Spleen (tissue), 11 donors: Measurements from ENCODE around the gene NHLH2. TPM values are rescaled to one million over a fixed set of nuclear protein-coding genes. Genes with fewer than 3 reads are reported as not detected.

ENCODE experiments used
- DNase-seq: peaks from one replicate; pipeline ENCODE4 v3.0.0-alpha.2; 2020
- H3K27ac ChIP-seq, 8 donors: fragments of 200-600 bp; sonication (generic) in 7 of 8; 1 replicate in 4 of 8; 2 replicates in 4 of 8; pipeline versions ENCODE4 v1.5.0 to v1.8.0; 2016 to 2021; ENCODE audit warnings: inconsistent platforms in 4 of 8, mild to moderate bottlenecking in 4 of 8, moderate library complexity in 1 of 8
- H3K27me3 ChIP-seq, 7 donors: fragments of 200-600 bp; sonication (generic) in 6 of 7; replicated peaks in 1 of 7; 1 replicate in 4 of 7; 2 replicates in 3 of 7; pipeline versions ENCODE4 v1.5.0 to v1.8.0; 2016 to 2021; ENCODE audit warnings: inconsistent platforms in 3 of 7, mild to moderate bottlenecking in 1 of 7
- H3K36me3 ChIP-seq, 6 donors: fragments of 200-600 bp; sonication (generic) in 5 of 6; 1 replicate in 4 of 6; 2 replicates in 2 of 6; pipeline versions ENCODE4 v1.5.0 to v1.8.0; 2016 to 2021; ENCODE audit warnings: inconsistent platforms in 2 of 6
- H3K4me1 ChIP-seq, 6 donors: fragments of 200-600 bp; sonication (generic) in 5 of 6; 1 replicate in 3 of 6; 2 replicates in 3 of 6; pipeline versions ENCODE4 v1.5.0 to v1.8.0; 2016 to 2021; ENCODE audit warnings: inconsistent platforms in 3 of 6
- H3K4me3 ChIP-seq, 8 donors: fragments of 200-600 bp; sonication (generic) in 7 of 8; 1 replicate in 4 of 8; 2 replicates in 4 of 8; pipeline versions ENCODE4 v1.5.0 to v1.8.0; 2016 to 2021; ENCODE audit warnings: inconsistent platforms in 4 of 8, mild to moderate bottlenecking in 4 of 8, moderate library complexity in 2 of 8
- H3K9me3 ChIP-seq, 8 donors: fragments of 200-600 bp; sonication (generic) in 7 of 8; 1 replicate in 4 of 8; 2 replicates in 4 of 8; pipeline versions ENCODE4 v1.5.0 to v1.8.0; 2016 to 2021; ENCODE audit warnings: inconsistent platforms in 4 of 8
- POLR2A ChIP-seq, 3 donors: fragments of 450-650 bp; IDR thresholded peaks; one replicate each; pipeline ENCODE4 v1.5.1; 2017; ENCODE audit warnings: antibody characterized with exemption in 3 of 3, mild to moderate bottlenecking in 1 of 3
- POLR2AphosphoS5 ChIP-seq, 3 donors: sonication (generic); formaldehyde crosslinking; IDR thresholded peaks; one replicate each; pipeline ENCODE4 v1.5.1; 2017; ENCODE audit warnings: antibody characterized with exemption in 3 of 3
- WGBS, 5 donors: extraction: QIAGEN DNeasy Blood & Tissue Kit in 3 of 5; methylation state at CpG; one replicate each; pipeline versions ENCODE4 v1.1.5 to v1.1.7; 2013 to 2018; 5-methylcytosine and 5-hydroxymethylcytosine counted together
- intact Hi-C: fragments of 100-400 bp; cut with DNase I; formaldehyde crosslinking; loops from one replicate; pipeline ENCODE4 v1.15.0; 2023; ENCODE audit warnings: low total_unique reads
- polyA plus RNA-seq, 3 donors: library from polyadenylated mRNA; stranded (reverse); fragments of 200-250 nt; gene quantifications; one replicate each; pipeline ENCODE4 v1.2.1, GENCODE V29; 2013
- total RNA-seq, 7 donors: library from RNA; depleted of rRNA in 3 of 7; stranded (reverse); fragments of >200 nt in 3 of 7; fragmentation: NEBNext Ultra II Directional in 4 of 7; extraction: Animal tissue kit (Norgen Biotek cat#: 25700) in 4 of 7; gene quantifications; one replicate each; pipeline versions ENCODE4 v1.1.0 to v1.2.1, GENCODE V29; 2016 to 2021
- TF ChIP-seq, protein P1 (sequence below), 11 experiments: fragments of 200-600 bp in 7 of 11; fragments of 450-650 bp in 4 of 11; sonication (generic) in 4 of 11; IDR thresholded peaks in 8 of 11; conservative IDR thresholded peaks in 3 of 11; 1 replicate in 7 of 11; 2 replicates in 4 of 11; pipeline versions ENCODE4 v1.4.0 to v1.8.0; 2016 to 2021; ENCODE audit warnings: antibody characterized with exemption in 11 of 11, inconsistent platforms in 4 of 11, mild to moderate bottlenecking in 1 of 11
- donor health status: healthy with polysubstance abuse.
- donor health status: DM: no; HTN: no; CAD: no; lungs with moderate emphysema.
- donor health status: DM: no; HTN: no; CAD: no.
- donor health status: Bipolar disorder and iron deficiency.
- donor health status: healthy.
- donor health status: DM: no; HTN: no; CAD: no.
- donor health status: DM: yes; HTN: yes; CAD: no.

Gene NHLH2
- total and polyA plus RNA-seq, 10 donors, result not detected

DNA sequence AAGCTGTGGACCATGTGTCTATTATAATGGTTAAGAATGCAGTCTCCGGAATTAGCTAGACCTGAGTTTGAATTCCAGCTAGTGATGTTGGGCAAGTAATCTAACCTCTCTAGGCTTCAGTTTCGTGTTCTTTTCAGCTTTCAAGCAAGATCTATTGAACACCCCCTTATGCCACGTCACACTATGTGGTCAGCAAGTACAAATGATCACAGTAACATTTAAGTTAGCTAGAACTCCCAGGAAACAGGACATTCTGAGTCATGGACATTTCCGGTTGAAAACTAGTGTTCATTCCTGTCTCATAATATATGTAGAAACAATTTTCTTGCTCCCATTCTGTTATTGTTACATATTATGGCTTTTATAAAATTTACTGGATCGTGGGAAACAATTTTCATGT lies 34.0 kb upstream of the NHLH2 start:
- intact Hi-C loops, result no loop called here
- DNase-seq, result no peak
- Histone ChIP-seq H3K27ac (no peak overlapping the region), H3K27me3 (peaks cover 0 to 40% (median 0%) of the 10 kb centered on the region in 7 donors), H3K36me3 (no peaks in the 10 kb centered on the region), H3K9me3 (no peaks in the 10 kb centered on the region), H3K4me1 (no peaks in the 10 kb centered on the region), H3K4me3 (no peak overlapping the region)
- WGBS, 5 donors, result 75 to 89% (median 81%) methylated on average over 5 of the region's 5 CpGs
- no peak for TF ChIP-seq POLR2A (IDR thresholded peaks at IDR 0.05)
- TF ChIP-seq, protein P1, sequence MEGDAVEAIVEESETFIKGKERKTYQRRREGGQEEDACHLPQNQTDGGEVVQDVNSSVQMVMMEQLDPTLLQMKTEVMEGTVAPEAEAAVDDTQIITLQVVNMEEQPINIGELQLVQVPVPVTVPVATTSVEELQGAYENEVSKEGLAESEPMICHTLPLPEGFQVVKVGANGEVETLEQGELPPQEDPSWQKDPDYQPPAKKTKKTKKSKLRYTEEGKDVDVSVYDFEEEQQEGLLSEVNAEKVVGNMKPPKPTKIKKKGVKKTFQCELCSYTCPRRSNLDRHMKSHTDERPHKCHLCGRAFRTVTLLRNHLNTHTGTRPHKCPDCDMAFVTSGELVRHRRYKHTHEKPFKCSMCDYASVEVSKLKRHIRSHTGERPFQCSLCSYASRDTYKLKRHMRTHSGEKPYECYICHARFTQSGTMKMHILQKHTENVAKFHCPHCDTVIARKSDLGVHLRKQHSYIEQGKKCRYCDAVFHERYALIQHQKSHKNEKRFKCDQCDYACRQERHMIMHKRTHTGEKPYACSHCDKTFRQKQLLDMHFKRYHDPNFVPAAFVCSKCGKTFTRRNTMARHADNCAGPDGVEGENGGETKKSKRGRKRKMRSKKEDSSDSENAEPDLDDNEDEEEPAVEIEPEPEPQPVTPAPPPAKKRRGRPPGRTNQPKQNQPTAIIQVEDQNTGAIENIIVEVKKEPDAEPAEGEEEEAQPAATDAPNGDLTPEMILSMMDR (IDR thresholded peaks at IDR 0.05 in 8 of 11, conservative IDR thresholded peaks at IDR 0.05 in 3 of 11), result no peak
- TF ChIP-seq POLR2AphosphoS5 (IDR thresholded peaks at IDR 0.05), result no peak

DNA sequence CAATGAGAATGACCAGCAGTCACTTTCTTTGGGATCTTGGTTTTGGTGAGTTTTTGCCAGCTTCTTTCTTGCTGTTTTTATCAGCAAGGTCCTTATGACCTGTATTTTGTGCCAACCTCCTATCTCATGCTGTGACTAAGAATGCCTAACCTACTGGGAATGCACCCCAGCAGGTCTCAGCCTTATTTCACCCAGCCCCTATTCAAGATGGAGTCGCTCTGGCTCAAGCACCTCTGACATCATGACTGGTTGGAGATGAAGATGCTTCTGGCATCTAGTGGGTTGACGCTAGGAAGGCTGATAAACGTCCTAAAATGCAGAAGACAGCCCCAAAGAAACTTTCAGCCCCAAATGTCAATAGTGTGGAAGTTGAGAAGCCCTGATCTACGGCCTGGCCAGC lies 33.6 kb upstream of the NHLH2 start:
- H3K27me3 ChIP-seq, result peaks cover 0 to 40% (median 0%) of the 10 kb centered on the region in 7 donors
- no peak overlapping the region for H3K27ac ChIP-seq
- TF ChIP-seq, protein P1 (IDR thresholded peaks at IDR 0.05 in 8 of 11, conservative IDR thresholded peaks at IDR 0.05 in 3 of 11), result no peak
- TF ChIP-seq POLR2A (IDR thresholded peaks at IDR 0.05) (no peak), POLR2AphosphoS5 (IDR thresholded peaks at IDR 0.05) (no peak)
- no peaks in the 10 kb centered on the region for H3K4me1 ChIP-seq
- no peak overlapping the region for H3K4me3 ChIP-seq
- H3K9me3 ChIP-seq, result no peaks in the 10 kb centered on the region
- intact Hi-C loops, result no loop called here
- DNase-seq, result no peak
- 49 to 82% (median 76%) methylated on average over 4 of the region's 4 CpGs for WGBS, 5 donors
- no peaks in the 10 kb centered on the region for H3K36me3 ChIP-seq

DNA sequence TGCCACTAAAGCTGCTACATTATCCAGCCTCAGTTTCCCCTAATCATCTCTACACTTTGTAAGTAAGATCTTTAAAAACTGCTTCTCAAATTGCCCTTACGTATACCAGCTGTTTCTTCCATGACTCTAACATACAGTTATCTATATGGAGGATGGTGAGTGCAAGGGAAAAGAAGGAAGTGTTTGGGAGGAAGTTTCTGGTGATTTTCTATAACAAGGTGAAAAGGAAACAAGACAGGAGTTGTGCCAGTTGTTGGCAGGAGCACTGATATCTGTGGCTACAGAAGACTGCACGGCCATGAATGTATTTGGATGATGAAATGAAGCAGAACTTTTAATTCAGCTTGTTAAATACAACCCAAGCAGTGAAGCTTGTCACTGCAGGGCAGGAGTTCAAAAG lies 32.3 kb upstream of the NHLH2 start:
- no peak overlapping the region for H3K27ac ChIP-seq
- intact Hi-C loops, result no loop called here
- no peaks in the 10 kb centered on the region for H3K36me3 ChIP-seq
- no peak overlapping the region for H3K4me3 ChIP-seq
- peaks cover 0 to 37% (median 0%) of the 10 kb centered on the region in 7 donors for H3K27me3 ChIP-seq
- TF ChIP-seq POLR2A (IDR thresholded peaks at IDR 0.05) (no peak), POLR2AphosphoS5 (IDR thresholded peaks at IDR 0.05) (no peak)
- TF ChIP-seq, protein P1 (IDR thresholded peaks at IDR 0.05 in 8 of 11, conservative IDR thresholded peaks at IDR 0.05 in 3 of 11), result no peak
- H3K4me1 ChIP-seq, result no peaks in the 10 kb centered on the region
- WGBS, 5 donors, result 22 to 40% (median 32%) methylated on average over 2 of the region's 2 CpGs
- H3K9me3 ChIP-seq, result no peaks in the 10 kb centered on the region
- DNase-seq, result no peak

DNA sequence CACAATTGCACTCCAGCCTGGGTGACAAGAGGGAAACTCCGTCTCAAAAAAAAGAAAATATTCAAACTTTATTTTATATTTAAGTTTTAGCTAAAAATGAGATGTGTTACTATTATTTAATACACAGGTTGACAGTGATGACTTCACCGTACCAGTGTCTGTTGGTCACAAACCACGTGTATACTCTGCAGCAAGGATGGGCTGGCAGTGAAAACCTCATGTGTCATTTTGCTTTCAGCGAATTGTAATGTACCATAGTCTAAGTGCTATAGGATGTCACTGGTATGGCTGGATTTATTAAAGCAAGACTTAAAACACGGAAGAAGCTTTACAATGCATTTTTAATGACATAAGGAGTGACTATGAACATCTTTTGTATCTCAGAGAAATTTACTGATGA lies 28.1 kb upstream of the NHLH2 start:
- TF ChIP-seq POLR2A (IDR thresholded peaks at IDR 0.05) (no peak), POLR2AphosphoS5 (IDR thresholded peaks at IDR 0.05) (no peak)
- TF ChIP-seq, protein P1 (IDR thresholded peaks at IDR 0.05 in 8 of 11, conservative IDR thresholded peaks at IDR 0.05 in 3 of 11), result no peak
- H3K36me3 ChIP-seq, result no peaks in the 10 kb centered on the region
- H3K27ac ChIP-seq, result no peak overlapping the region
- no peak for DNase-seq
- peaks cover 0 to 16% (median 0%) of the 10 kb centered on the region in 7 donors for H3K27me3 ChIP-seq
- no peaks in the 10 kb centered on the region for H3K4me1 ChIP-seq
- intact Hi-C loops, result no loop called here
- WGBS, 5 donors, result 64 to 81% (median 66%) methylated on average over 5 of the region's 5 CpGs
- H3K4me3 ChIP-seq, result no peak overlapping the region
- no peaks in the 10 kb centered on the region for H3K9me3 ChIP-seq
